ENCODE measurements around the gene SMAD6. TPM values are rescaled to one million over a fixed set of nuclear protein-coding genes. Genes with fewer than 3 reads are reported as not detected.

SMAD6 gene
- total RNA-seq, 2 donors from 2014 or later, result 9.4 to 22.0 TPM

DNA sequence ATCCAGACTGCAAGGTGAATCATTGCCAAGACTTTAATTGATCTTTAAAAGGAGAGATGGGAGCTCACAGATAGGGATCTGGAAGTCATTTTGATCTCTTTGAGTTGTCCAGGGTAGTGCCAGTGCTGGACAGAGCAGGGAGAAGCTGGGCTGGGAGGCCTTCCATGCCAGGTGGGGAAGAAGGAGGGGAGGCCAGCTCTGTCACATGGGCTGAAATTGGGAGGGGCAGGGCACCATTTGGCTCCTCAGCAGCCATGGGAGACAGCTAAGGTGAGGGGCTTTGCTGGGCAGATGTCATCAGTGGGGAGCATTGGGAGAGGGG, 23.4 kb downstream of the SMAD6 start:
- no peak overlapping the region for H3K27ac ChIP-seq
- no peak for DNase-seq
- TF ChIP-seq, protein P1, sequence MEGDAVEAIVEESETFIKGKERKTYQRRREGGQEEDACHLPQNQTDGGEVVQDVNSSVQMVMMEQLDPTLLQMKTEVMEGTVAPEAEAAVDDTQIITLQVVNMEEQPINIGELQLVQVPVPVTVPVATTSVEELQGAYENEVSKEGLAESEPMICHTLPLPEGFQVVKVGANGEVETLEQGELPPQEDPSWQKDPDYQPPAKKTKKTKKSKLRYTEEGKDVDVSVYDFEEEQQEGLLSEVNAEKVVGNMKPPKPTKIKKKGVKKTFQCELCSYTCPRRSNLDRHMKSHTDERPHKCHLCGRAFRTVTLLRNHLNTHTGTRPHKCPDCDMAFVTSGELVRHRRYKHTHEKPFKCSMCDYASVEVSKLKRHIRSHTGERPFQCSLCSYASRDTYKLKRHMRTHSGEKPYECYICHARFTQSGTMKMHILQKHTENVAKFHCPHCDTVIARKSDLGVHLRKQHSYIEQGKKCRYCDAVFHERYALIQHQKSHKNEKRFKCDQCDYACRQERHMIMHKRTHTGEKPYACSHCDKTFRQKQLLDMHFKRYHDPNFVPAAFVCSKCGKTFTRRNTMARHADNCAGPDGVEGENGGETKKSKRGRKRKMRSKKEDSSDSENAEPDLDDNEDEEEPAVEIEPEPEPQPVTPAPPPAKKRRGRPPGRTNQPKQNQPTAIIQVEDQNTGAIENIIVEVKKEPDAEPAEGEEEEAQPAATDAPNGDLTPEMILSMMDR (IDR thresholded peaks at IDR 0.05), result no peak
- H3K4me3 ChIP-seq, result no peak overlapping the region
- H3K9me3 ChIP-seq, result no peaks in the 10 kb centered on the region
- no peaks in the 10 kb centered on the region for H3K4me1 ChIP-seq
- intact Hi-C loops (cut with DNase I), result no loop called here
- H3K9ac ChIP-seq (ENCODE audit: low read depth in 2 of 2, low read length in 2 of 2), result no peak overlapping the region
- H3K36me3 ChIP-seq, result no peaks in the 10 kb centered on the region
- no peaks in the 10 kb centered on the region for H3K27me3 ChIP-seq

DNA sequence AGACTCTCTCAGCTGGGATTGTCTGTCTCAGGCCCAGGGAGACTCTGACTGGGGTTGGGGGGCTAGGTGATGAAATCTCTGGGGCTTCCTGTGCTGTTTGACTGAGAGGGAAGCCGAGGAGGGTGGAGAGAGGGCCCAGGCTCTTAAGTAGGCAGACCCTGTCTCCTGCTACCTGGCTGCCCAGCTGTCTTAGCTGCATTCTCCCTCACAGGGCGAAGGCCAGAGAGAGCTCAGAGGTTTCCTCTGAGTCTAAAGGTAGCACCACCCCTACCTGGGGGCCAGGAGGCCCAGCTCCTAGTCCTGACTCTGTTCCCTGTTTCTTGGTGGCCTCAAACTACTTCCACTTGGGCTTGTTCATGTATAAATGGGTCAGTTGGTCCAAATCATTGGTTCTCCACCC, 24.4 kb downstream of the SMAD6 start:
- Histone ChIP-seq H3K4me3 (no peak overlapping the region), H3K27me3 (no peaks in the 10 kb centered on the region), H3K9me3 (no peaks in the 10 kb centered on the region), H3K36me3 (no peaks in the 10 kb centered on the region), H3K9ac (ENCODE audit: low read depth in 2 of 2, low read length in 2 of 2) (no peak overlapping the region), H3K4me1 (no peaks in the 10 kb centered on the region), H3K27ac (no peak overlapping the region)
- TF ChIP-seq, protein P1 (IDR thresholded peaks at IDR 0.05), result no peak
- intact Hi-C loops (cut with DNase I), result no loop called here
- DNase-seq, result no peak

- TF ChIP-seq, protein P1 (IDR thresholded peaks at IDR 0.05), result no peak
- no peaks in the 10 kb centered on the region for H3K27me3 ChIP-seq
- no peak for DNase-seq
- peak overlapping the region in 1 of 2 donors; percentile 43 for H3K9ac ChIP-seq (ENCODE audit: low read depth in 2 of 2, low read length in 2 of 2)
- no peaks in the 10 kb centered on the region for H3K4me1 ChIP-seq
- no peaks in the 10 kb centered on the region for H3K36me3 ChIP-seq
- intact Hi-C loops (cut with DNase I), result no loop called here
- peak overlapping the region; percentile 29 for H3K27ac ChIP-seq
- no peak overlapping the region for H3K4me3 ChIP-seq
- H3K9me3 ChIP-seq, result no peaks in the 10 kb centered on the region
Measured at GRCh38 chr15:66729331-66729951, 27.4 kb downstream of the SMAD6 start.

- Histone ChIP-seq H3K9ac (ENCODE audit: low read depth in 2 of 2, low read length in 2 of 2) (no peak overlapping the region), H3K9me3 (no peaks in the 10 kb centered on the region), H3K4me3 (no peak overlapping the region), H3K27me3 (no peaks in the 10 kb centered on the region), H3K36me3 (no peaks in the 10 kb centered on the region), H3K27ac (no peak overlapping the region), H3K4me1 (no peaks in the 10 kb centered on the region)
- DNase-seq, result no peak
- TF ChIP-seq, protein P1 (IDR thresholded peaks at IDR 0.05), result no peak
- intact Hi-C loops (cut with DNase I), result no loop called here
Measured at GRCh38 chr15:66730168-66731021, 28.4 kb downstream of the SMAD6 start.

- TF ChIP-seq, protein P1 (IDR thresholded peaks at IDR 0.05), result no peak
- Histone ChIP-seq H3K4me1 (no peaks in the 10 kb centered on the region), H3K27me3 (no peaks in the 10 kb centered on the region), H3K36me3 (no peaks in the 10 kb centered on the region), H3K4me3 (no peak overlapping the region), H3K27ac (no peak overlapping the region), H3K9me3 (no peaks in the 10 kb centered on the region), H3K9ac (ENCODE audit: low read depth in 2 of 2, low read length in 2 of 2) (no peak overlapping the region)
- intact Hi-C loops (cut with DNase I), result no loop called here
- DNase-seq, result no peak
Measured at GRCh38 chr15:66733976-66734375, 31.9 kb downstream of the SMAD6 start.

All from colonic mucosa (tissue), 4 donors.